GM19395 (cell line): ENCODE results near the gene COMMD10.
"Not testable (repeated sequence)": the region's sequence is repeated elsewhere in the genome, so short reads cannot be mapped to it uniquely, and the experiment has no call there.

Experiments
- ATAC-seq: cut with Tn5 transposase; IDR thresholded peaks from one replicate; pipeline ENCODE4 v1.9.1; 2021; ENCODE audit warnings: mild to moderate bottlenecking, moderate library complexity; ENCODE audit not compliant: unreplicated experiment

Gene COMMD10

DNA sequence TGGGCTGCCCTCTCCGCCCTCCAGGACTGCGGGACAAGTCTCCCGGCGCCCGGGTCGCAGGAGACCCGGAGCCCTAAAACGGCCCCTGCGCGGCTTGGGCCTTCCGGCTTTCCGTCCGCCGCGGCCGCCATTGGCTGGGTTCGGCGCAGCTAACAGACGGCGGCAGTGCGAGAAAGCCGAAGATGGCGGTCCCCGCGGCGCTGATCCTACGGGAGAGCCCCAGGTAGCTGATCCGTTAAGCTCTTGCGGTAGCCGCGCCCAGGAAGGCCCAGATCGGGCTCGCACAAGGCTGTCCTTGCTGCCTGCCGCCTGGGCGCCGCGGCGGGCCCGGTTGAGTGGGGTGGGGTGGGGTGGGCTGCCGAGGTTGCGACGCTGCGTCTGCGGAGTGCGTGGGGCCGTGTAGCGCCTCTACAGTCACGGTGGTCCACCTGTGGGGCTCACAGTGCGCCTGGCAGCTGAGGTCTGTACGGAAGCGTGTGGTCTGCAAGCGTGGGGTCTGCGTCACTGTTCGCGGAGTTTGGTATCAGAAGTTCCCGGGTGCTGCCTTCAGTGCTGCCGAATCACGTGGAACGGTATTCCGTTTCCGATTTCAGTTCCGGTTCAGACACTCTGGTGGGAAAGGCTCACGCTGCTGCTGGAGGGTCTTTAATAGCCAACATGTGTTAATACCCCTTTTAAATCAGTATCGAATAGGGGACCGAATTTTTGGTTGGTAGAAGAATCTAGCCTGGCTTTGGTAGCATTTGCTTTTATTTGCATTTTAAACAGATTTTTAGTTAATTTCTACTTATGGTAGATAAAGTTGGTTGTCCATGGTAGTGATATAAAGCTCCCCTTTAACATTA lies at the start of gene COMMD10:
Gene COMMD10, plus strand, starts transcription at position 155 of the 845 bp plus-strand sequence.
- ATAC-seq: peak; percentile 92

DNA sequence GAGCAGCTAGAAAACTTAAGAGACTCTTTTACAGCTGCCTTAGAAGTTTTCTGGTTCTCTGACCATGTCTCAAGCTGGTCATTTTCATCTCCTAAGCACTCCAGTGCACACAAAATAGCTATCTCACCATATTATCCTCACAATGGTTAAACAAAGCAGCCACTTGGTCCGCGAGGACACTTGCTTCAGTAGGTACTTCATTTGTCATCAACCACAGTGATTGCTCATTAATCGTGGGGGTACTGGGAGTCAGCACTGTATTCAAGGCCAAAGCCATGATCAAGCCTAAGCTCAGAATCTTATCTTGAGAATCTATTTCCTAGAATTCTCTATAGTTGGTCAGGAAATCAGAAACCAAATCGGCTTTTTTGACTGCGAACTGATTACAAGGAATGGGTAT lies 49.7 kb upstream of the COMMD10 start:
- ATAC-seq: no peak

DNA sequence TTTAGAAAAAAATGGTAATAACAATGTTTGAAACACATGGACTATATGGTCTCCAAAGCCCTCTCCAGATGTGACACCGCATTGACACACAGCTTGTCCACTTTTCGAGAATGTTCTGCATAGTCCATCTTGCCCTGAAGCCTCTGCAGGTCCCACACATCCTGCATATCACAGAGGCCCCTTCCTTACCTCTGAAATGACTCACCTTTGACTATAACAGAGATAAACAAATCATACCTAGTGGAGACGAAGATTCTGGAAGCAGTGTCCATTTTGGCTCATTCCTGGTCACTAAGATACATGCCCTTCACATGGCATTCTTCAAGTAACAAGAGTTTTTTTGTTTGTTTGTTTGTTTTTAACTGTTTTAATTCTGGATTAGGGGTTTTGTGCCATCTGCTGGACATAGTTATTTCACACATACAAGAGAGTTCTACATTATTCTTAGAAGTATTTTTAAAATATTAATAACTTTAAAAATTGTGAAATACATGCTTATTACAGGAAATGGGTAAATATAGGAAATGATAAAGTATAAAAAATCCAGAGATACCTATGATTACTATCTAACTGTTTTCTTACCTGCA lies 47.5 kb upstream of the COMMD10 start:
- no peak for ATAC-seq

DNA sequence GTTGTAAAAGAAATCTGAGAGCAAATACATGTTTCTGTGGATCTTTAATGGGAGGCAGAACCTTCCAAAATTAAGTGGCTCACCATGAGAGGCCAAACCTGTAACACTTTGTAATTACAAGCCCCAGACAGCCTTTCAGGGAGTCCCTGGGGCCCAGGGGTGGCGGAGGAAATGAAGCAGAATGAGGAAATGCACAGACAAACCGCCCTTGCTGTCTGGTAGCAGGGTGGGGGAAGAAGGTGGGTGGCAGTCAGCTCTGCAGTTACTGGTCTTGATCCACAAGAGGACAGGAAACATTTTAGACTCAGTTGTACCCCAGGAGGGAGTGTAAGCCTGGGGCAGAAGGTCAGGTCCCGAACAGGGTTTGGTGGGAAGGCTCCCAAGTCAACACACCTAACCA lies 46.0 kb upstream of the COMMD10 start:
- peak; percentile 74 for ATAC-seq

DNA sequence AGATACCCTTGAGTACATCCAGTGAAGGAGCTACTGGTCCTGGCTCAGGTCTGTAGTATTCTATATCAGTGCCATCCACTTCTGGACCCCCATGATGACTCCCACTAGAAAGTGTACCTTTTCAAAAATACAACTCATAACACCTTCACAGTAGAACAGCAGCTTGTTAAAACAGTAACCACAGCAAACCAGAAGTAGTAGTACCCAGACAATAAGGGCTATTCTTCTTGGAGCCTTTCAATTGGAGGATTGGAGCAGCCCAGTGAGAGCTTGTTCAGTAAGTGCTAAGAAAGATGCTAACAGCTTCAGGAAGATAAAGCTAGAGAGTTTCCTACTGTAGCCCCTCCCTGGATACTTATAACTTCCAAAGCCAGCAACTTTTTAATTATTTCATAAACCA lies 42.5 kb upstream of the COMMD10 start:
- ATAC-seq: no peak

DNA sequence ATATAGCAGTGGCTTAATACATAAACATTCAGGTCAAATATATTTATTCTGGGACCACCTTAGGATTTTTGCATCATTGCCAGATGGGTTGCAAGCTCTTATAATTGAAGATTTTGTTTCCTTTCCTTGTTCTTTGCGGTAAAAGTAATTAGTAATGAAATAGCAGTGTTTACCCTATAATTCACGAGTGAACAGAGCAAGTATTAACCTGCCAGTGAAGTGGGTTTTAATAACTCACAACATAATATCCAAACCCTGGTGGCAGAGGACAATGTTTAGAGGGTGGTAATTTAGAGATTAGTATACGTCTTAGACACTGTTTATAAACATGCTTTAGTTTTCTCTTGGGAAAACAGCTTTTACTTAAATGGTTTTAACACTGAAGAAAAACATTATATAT lies 40.8 kb upstream of the COMMD10 start:
- ATAC-seq: no peak

DNA sequence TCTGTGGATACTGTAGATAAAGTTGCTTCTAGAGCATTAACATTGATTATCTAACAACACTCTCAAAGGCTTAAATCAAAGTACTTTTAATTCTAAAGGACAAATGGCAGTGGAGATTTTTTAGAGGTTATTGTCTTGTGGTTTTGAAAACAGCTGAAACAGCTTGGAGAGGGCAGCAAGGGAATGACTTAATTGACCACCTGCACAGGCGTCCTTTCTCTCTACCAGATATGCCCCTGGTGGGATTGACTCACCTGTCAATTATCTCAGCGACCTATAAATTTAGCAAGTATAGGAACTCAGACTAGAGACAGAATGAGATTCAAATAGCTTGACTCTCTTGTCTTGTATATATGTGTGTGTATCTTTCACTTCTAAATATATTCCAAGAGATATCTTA lies 39.0 kb upstream of the COMMD10 start:
- no peak for ATAC-seq

DNA sequence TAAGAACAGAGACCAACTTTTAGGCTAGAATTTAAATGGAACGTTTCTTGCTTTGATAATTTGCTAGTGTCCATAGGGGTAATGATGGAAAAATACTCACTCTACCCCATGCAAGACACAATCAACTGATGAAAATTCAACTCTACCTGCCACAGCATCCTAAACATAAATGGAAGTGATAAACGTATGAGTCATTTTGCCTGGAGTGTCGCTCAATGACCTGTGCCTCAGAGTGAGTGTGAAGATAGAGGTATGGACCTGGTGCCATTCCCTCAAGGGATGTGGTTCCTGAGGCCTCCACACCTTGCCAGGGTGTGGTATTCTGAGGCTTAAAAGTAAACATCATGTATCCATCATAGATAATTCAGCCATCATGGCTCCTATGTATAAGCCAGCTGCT lies 38.6 kb upstream of the COMMD10 start:
- ATAC-seq: no peak

DNA sequence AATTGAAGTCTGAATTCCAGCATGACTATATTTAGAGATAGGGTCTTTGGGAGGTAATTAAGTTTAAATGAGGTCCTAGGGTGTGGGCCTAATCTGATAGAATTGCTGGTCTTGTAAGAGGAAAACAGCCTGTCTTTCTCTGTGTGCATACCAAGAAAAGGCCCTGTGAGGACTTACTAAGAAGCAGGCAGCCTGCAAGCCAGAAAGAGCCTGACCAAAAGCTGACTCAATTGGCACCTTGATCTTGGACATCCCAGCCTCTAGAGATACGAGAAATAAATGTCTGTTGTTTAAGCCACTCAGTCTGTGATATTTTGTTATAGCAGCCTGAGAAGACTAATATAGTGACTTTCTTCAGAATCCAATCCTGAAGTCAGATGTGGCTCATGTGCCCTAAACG lies 38.0 kb upstream of the COMMD10 start:
- ATAC-seq: no peak

DNA sequence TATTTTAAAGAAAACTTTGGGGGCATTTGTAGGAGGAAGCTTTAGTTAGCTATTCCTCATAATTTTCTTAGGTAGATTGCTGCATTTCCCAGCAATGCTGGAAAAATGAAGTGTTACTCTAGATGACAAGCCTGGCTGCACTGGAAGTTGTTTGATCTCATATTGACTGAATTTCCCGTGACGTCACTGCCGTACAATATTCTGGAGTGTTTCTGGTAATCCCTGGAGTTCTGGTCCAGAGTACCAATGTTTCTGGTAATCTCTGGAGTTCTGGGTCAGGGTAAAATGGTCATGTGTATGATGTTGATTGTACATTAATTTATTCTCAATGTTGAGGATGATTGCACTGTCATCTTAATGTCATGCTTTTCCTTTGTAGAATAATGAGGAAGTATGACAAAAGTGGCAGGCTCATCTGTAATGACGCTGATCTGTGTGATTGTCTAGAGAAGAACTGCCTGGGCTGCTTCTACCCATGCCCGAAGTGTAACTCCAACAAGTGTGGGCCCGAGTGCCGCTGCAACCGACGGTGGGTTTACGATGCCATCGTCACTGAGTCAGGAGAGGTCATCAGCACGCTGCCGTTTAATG lies 26.4 kb upstream of the COMMD10 start:
- no peak for ATAC-seq

DNA sequence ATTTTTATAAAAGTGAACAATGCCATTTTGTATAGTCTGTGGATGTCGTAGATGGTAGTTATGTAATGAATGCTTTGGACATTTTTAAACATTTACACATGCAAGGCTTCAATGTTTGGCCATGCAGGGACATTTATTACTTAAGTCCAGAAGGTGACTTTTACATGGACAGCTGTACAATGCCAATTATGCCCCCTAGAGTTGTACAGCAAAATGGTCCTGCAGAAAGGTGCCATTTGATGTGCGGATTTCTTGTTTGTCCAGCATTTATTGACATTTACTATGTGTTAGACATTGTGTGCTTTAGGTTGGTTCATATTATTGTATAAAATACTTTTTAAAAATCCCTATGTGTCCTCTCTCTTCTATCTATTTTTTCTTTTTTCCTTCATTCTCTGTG lies 22.5 kb upstream of the COMMD10 start:
- no peak for ATAC-seq

DNA sequence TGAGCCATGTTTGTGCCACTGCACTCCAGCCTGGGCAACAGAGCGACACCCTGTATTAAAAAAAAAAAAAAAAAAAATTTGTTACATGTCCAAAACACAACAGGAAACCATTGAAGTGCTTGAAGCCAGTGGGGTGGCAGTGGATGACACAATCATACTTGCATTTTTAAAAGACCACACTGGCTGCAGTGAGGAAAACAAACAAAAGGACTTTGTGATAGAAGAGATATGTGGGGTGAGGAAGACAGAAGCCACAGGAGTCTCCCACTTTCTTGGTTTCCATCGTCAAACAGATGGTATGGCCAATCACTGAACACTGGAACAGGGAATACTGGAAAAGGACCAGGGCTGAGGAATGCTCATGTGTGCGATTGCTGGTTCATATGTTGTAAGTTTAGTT lies 20.9 kb upstream of the COMMD10 start:
- no peak for ATAC-seq

DNA sequence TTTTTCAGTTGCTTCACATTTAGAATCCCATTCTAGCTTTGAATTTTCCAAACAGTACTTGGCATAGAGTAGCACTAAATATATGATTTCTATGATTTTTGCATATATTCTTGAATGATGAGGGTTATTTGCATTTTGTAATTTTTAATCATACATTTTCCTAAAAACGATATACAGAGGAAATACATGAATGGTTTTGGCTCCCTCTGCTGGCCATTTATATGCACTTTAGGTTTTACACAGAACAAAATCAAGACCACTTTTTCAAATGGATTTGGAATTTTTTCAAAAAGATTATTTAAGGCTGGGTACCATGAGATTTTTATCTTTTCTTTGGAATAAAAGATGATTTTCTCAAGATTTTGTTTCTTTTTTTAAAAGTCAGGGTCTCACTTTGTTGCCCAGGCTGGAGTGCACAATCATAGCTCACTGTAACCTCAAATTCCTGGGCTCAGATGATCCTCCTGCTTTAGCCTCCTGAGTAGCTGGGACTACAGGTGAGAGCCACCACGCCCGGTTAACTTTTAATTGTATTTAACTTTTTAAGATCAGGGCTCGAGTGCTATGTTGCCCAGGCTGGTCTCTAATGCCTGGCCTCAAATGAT lies 16.7 kb upstream of the COMMD10 start:
- ATAC-seq: peak; percentile 66

DNA sequence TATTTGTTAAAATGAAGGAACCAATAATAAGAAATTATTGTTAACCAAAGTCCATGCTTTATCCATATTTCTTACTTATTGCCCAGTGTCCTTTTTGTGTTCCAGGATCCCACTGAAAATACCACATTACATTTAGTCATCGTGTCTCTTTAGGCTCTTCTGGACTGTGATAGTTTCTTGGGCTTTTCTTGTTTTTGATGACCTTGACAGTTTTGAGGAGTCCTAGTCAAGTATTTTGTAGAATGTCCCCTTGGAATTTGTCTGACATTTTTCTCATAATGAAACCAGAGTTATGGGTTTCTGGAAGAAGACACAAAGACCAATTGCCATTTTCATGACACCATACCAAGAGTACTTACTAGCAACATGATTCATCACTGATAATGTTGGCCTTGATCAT lies 13.6 kb upstream of the COMMD10 start:
- ATAC-seq: no peak

DNA sequence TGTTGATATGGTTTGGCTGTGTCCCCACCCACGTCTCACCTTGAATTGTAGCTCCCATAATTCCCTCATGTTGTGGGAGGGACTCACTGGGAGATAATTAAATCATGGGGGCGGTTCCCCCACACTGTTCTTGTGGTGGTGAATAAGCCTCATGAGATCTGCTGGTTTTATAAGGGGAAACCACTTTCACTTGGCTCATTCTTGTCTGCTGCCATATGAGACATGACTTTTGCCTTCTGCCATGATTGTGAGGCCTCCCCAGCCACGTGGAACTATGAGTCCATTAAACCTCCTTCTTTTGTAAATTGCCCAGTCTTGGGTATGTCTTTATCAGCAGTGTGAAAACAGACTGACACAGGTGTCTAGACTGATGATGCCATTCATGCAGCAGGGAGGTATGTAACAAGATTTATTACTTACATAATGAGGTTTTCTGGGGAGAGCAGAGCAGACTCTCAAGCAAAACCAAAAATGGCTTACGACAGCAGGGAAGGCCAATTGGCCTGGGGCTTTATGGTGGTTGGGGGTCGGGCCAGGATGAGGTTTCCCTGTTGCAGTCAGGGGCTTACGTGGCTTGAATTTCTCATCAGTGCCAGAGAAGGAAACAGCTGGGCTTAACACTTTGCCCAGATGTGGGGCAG lies 9.5 kb upstream of the COMMD10 start:
- ATAC-seq: no peak

DNA sequence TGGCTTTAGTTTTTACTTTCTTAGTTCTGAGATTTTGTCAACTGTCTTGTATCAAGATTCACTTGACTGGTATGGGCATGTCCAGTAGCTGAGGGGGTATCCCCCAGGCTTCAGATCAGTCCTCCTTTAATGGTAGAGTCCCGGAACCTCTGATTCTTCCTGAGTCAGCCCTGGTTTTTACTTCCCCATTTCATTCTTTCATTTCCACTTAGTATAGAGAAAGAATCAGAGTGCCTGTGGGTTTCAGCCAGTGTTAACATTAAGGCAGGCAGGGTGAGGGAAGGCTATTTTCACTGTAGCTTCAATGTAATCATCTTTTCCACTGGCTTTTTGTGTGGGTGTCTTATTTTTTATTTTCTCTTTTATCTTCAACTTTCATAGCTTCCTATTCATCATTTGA lies 8.3 kb upstream of the COMMD10 start:
- ATAC-seq: peak; percentile 98

DNA sequence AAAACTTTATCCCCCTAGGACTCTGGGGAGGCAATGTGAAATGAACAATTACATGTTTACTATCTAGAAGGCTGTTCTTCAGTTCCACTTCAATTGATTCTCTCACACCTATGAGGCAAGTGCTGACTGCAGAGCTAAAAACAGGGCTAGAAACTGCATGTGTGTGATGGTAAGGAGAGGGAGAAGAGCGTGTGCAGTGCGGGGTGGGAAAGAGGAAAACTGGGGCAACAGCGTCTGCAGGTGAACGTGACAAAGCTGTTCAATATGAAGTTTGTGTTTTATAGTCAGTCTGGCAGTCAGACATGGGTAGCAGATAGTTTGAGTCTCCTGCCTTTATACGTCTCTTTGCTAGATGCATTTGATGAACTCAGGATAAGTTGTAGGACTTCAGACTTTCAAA lies 6.6 kb upstream of the COMMD10 start:
- ATAC-seq: no peak

DNA sequence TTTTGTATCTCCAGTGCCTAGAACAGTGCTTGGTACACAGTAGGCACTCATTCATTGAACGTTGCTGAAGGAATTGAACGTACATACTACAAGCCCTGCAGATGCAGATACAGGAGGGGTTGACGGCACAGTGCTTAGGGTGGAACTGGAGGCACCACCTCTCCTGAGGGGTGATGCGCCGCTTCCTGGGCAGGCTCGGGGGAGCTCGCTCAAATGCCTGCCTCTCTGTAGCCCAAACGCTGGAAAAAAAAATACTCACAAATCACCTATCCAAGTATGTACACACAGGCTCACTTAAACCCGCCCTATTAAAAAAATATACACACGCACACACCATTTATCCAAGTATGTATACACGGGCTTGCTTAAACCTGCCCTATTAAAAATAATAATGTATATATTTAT lies 536 bp upstream of the COMMD10 start:
- peak; percentile 41 for ATAC-seq

DNA sequence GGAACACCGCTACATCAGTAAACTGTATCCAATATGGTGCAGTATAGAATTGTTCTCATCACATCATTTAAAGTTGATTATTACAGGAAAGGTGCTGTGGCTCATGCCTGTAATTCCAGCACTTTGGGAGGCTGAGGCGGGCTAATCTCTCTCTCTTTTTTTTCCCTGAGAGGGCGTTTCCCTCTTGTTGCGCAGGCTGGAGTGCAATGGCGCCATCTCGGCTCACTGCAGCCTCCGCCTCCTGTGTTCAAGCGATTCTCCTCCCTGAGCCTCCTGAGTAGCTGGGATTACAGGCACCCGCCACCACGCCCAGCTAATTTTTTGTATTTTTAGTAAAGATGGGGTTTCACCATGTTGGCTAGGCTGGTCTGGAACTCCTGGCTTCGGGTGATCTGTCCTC lies 1.5 kb downstream of the COMMD10 start:
- ATAC-seq: not testable (repeated sequence)

DNA sequence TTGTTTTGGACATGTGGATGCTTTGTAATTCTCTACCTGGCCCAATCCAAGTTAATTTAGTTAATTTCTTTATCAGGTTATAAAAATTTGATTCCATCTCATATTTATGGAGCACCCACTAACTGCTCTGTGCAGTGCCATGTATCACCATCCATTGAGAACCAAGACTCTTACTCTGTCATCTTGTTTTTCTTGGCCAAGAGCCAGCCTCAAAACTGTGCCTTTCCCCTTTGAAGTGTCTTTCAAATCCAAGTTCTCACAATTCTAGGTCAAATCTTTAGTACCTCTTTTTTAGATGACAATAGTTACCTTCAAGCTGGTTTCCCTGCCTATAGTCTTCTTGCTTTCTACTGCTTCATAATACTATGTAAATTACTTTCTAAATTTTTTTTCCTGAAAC lies 3.2 kb downstream of the COMMD10 start:
- ATAC-seq: no peak

DNA sequence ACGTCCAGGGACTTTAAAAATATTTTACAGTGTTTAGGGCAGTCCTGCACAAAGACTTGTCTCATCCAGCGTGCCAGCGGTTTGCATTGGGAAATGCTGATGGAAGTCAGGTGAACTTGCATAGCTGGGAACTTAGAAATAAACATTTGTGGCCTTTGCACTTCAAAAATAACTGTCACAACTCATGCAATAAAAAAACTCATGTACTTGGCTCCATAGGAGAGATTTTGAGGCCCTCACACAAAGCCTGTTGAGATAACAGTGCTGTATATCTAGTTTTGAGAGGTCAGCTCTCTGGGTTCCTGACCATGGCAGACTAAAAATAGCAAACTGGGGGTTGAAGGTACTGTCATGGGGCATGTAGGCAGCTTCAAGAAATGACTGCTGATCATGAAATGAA lies 5.5 kb downstream of the COMMD10 start:
- no peak for ATAC-seq
